ENCODE data around the gene SLC7A7. TPM values are rescaled to one million over a fixed set of nuclear protein-coding genes. Genes with fewer than 3 reads are reported as not detected.
"Not testable (repeated sequence)": the region's sequence is repeated elsewhere in the genome, so short reads cannot be mapped to it uniquely, and the experiment has no call there.

The SLC7A7 gene
- total RNA-seq, result not detected in 2 replicates

- intact Hi-C loops (cut with micrococcal nuclease), result no loop called here
Observed at GRCh38 chr14:22814941-22815713, at the start of gene SLC7A7. SLC7A7 (minus strand) TSS chr14:22815435; CDS start chr14:22813398, 2,037 bp downstream.

- intact Hi-C loops (cut with micrococcal nuclease), result no loop called here
Observed at GRCh38 chr14:22864979-22865378, 49.7 kb upstream of the SLC7A7 start.

- intact Hi-C loops (cut with micrococcal nuclease), result no loop called here
Observed at GRCh38 chr14:22861651-22862050, 46.4 kb upstream of the SLC7A7 start.

- intact Hi-C loops (cut with micrococcal nuclease), result not testable (repeated sequence)
Observed at GRCh38 chr14:22860377-22860776, 45.1 kb upstream of the SLC7A7 start.

GRCh38 chr14:22856428-22856827 is 41.2 kb upstream of the SLC7A7 start:
- intact Hi-C loops (cut with micrococcal nuclease), result loop anchor here (10.0 kb wide), 1 partner anchor 942 kb away; no protein-coding TSS in a partner anchor

- intact Hi-C loops (cut with micrococcal nuclease), result loop anchor here (5.0 to 10.0 kb wide), 2 partner anchors 203 to 940 kb away; no protein-coding TSS in a partner anchor
Observed at GRCh38 chr14:22854963-22855724, 39.9 kb upstream of the SLC7A7 start.

- intact Hi-C loops (cut with micrococcal nuclease), result loop anchor here (5.0 to 10.0 kb wide), 2 partner anchors 202 to 939 kb away; no protein-coding TSS in a partner anchor
Observed at GRCh38 chr14:22854296-22854695, 39.1 kb upstream of the SLC7A7 start.

- intact Hi-C loops (cut with micrococcal nuclease), result loop anchor here (1.0 to 10.0 kb wide), 6 partner anchors 30 to 938 kb away; no protein-coding TSS in a partner anchor
Observed at GRCh38 chr14:22852940-22853767, 37.9 kb upstream of the SLC7A7 start.

- intact Hi-C loops (cut with micrococcal nuclease), result loop anchor here (5.0 to 10.0 kb wide), 2 partner anchors 200 to 938 kb away; no protein-coding TSS in a partner anchor
Observed at GRCh38 chr14:22852599-22852939, 37.3 kb upstream of the SLC7A7 start.

- intact Hi-C loops (cut with micrococcal nuclease), result loop anchor here (5.0 to 10.0 kb wide), 2 partner anchors 200 to 937 kb away; no protein-coding TSS in a partner anchor
Observed at GRCh38 chr14:22852178-22852577, 36.9 kb upstream of the SLC7A7 start.

GRCh38 chr14:22850944-22851764 is 35.9 kb upstream of the SLC7A7 start:
- intact Hi-C loops (cut with micrococcal nuclease), result loop anchor here (5.0 to 10.0 kb wide), 2 partner anchors 199 to 936 kb away; no protein-coding TSS in a partner anchor

GRCh38 chr14:22849212-22849819 is 34.1 kb upstream of the SLC7A7 start:
- intact Hi-C loops (cut with micrococcal nuclease), result no loop called here

GRCh38 chr14:22848351-22849164 is 33.3 kb upstream of the SLC7A7 start:
- intact Hi-C loops (cut with micrococcal nuclease), result no loop called here

- intact Hi-C loops (cut with micrococcal nuclease), result no loop called here
Observed at GRCh38 chr14:22847661-22848341, 32.6 kb upstream of the SLC7A7 start.

GRCh38 chr14:22846811-22847307 is 31.6 kb upstream of the SLC7A7 start:
- intact Hi-C loops (cut with micrococcal nuclease), result no loop called here

GRCh38 chr14:22845821-22846625 is 30.8 kb upstream of the SLC7A7 start:
- intact Hi-C loops (cut with micrococcal nuclease), result no loop called here

GRCh38 chr14:22845103-22845394 is 29.8 kb upstream of the SLC7A7 start:
- intact Hi-C loops (cut with micrococcal nuclease), result no loop called here

Measured in T-helper 2 cell treated with Interferon-gamma antibody and Interleukin-4, amounts not matched to agents 100 ng/mL and 5 ng/mL, for 36 hours (primary cell).